Measurements from ENCODE around the gene HOOK2. TPM values are rescaled to one million over a fixed set of nuclear protein-coding genes. Genes with fewer than 3 reads are reported as not detected.

Gene HOOK2
- total and polyA plus RNA-seq, 9 of the 15 experiments (the other 6 are each of a cell fraction or from before 2014, with no cell fraction given), result 1.3 to 17.2 (median 9.9) TPM

DNA sequence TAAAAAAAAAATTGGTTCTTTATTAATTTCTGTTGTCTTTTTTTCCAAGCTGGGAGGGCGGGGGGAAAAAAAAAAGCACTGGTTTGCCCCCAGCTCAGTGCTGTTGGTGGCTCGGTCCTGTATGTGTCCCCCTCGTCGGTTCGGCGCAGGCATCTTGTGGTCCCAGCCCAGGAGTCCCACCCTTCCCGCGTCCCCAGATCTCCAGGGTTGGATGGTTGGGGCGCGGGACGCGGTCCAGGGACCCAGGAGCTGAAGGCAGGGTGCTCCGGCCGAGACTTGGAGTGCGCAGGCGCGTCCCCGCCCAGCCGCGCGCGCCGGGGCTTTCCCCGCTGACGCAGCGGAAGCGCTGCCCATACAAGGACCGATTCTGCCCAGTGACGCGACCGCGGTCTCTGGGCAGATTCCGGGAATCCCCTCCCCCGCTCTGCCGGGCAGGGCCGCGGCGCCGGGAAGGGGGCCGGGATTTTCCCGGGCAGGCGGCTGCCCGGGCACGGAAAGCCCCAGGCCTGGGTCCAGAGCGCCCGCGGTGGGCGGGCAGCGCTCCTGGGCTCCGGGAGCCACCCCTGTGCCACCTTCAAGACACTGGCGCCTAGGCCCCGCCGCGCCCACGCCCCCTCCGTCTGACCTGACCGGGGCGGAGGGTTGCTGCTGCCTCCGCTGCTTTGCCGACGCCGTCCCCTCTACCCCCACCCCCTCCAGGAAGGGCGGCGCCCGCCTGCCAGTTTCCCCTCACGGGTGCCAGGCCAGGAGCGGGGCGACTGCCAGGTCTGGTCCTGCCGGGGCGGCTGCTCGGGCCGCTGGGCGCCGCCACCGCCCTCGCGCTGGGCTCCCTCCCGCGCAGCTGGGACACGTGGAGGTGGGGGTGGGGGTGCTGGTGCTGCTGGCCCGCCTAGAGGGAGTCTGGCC, 18.2 kb upstream of the HOOK2 start:
- DNase-seq (ENCODE audit: extremely low read depth in 1 of 4, low spot score in 3 of 4), result peak; percentile 79 to 95 (median 86)
- ATAC-seq, result peak; percentile 49
- Histone ChIP-seq H3K9me3 (replicated peaks; ENCODE audit: control insufficient read depth, insufficient read depth, low read depth, low read length) (no peaks in the 10 kb centered on the region), H2AFZ (ENCODE audit: low read depth, low read length) (no peak overlapping the region), H4K20me1 (replicated peaks; ENCODE audit: control insufficient read depth, insufficient read depth, low read length) (peaks cover 13% of the 10 kb centered on the region; the same call in 1 of the 2 replicates), H3K9ac (ENCODE audit: insufficient read depth in 1 of 2, low read depth in 2 of 2, low read length in 2 of 2) (peak overlapping the region; percentile 89 to 97), H3K27me3 (ENCODE audit: control insufficient read depth in 2 of 2, insufficient read depth in 2 of 2, low read length in 2 of 2) (no peaks in the 10 kb centered on the region), H3K4me3 (peak overlapping the region; percentile 83), H3K36me3 (ENCODE audit: control insufficient read depth, insufficient read depth, low read length) (peaks cover 9% of the 10 kb centered on the region; the same call in 2 of the 3 replicates), H3K9me1 (ENCODE audit: control insufficient read depth, insufficient read depth, low read length) (no peaks in the 10 kb centered on the region), H3K79me2 (ENCODE audit: control insufficient read depth, insufficient read depth, low read length) (peaks cover 36% of the 10 kb centered on the region), H3K4me1 (replicated peaks in 1 of 2; ENCODE audit: control insufficient read depth in 2 of 2, insufficient read depth in 2 of 2, low read length in 2 of 2) (peaks cover 33 to 71% of the 10 kb centered on the region in 2 experiments), H3K4me2 (ENCODE audit: insufficient read depth, low read length) (peak overlapping the region; percentile 96), H3K27ac (ENCODE audit: extremely low read depth, low read depth, low read length) (peak overlapping the region; percentile 89)
- 2% methylated on average over 30 of the region's 81 CpGs for WGBS (ENCODE audit: insufficient coverage, low coverage, missing lambda C conversion rate)
- POLR2A ChIA-PET, result interaction anchor here (0.5 to 3.6 kb wide), 25 partner anchors 9 to 1379 kb away, joined by 3 to 44 read pairs (median 4); partner anchors contain the start of genes BEST2, DHPS, GADD45GIP1 and GET3
- BruUV-seq (replicated peaks), result no TSS peak
- CTCF ChIA-PET (ENCODE audit: low intra/inter-chr PET ratio), result interaction anchor here (0.6 to 1.3 kb wide), 3 partner anchors 10 to 423 kb away, joined by 4 to 8 read pairs (median 4); partner anchors contain the start of gene HOOK2
- intact Hi-C loops (cut with micrococcal nuclease) (loop anchor here (10.0 kb wide), 1 partner anchor 229 kb away; no protein-coding TSS in a partner anchor), in situ Hi-C loops (cut with MboI) (no loop called here)
- FAIRE-seq, result peak; percentile 80
- TF ChIP-seq KDM5B (IDR thresholded peaks at IDR 0.05; ENCODE audit: insufficient replicate concordance, low read depth, low read length) (peak; percentile 78), JUN (IDR thresholded peaks at IDR 0.05; ENCODE audit: borderline replicate concordance, low read depth, low read length) (no peak), JUN (CRISPR knock-in tag; IDR thresholded peaks at IDR 0.05; ENCODE audit: borderline replicate concordance) (no peak), ZNF507 (tag; conservative IDR thresholded peaks at IDR 0.05) (no peak), JUND (IDR thresholded peaks at IDR 0.05; ENCODE audit: borderline replicate concordance, low read depth, low read length) (peak; percentile 64; the same call in 1 of the 2 replicates), JUND (tag; IDR thresholded peaks at IDR 0.05; ENCODE audit: borderline replicate concordance, low read depth, low read length) (peak; percentile 35; the same call in 1 of the 3 replicates), EP400 (IDR thresholded peaks at IDR 0.05) (0 out of 2 replicates have a peak, but pooled peaks have one; percentile 24), HDAC1 (IDR thresholded peaks at IDR 0.05) (0 out of 4 replicates have a peak, but pooled peaks of 1 of the 2 experiments have one; percentile 39), ILF3 (IDR thresholded peaks at IDR 0.05; ENCODE audit: borderline replicate concordance) (peak; percentile 83; the same call in 1 of the 2 replicates), RNF2 (IDR thresholded peaks at IDR 0.05) (peak; percentile 14; the same call in 1 of the 2 replicates), RBM14 (IDR thresholded peaks at IDR 0.05; ENCODE audit: borderline replicate concordance, insufficient read depth, low read depth, low read length) (peak; percentile 29; the same call in 1 of the 2 replicates), SREBF1 (IDR thresholded peaks at IDR 0.05; ENCODE audit: borderline replicate concordance, low read depth, low read length) (no peak), BRF1 (IDR thresholded peaks at IDR 0.05; ENCODE audit: borderline replicate concordance, extremely low read depth, insufficient read length) (no peak), PURB (CRISPR knock-in tag; IDR thresholded peaks at IDR 0.05; ENCODE audit: low read depth) (no peak), RFX5 (IDR thresholded peaks at IDR 0.05; ENCODE audit: low read depth, low read length) (peak; percentile 86), CBX8 (IDR thresholded peaks at IDR 0.05; ENCODE audit: borderline replicate concordance, extremely low read depth, low read depth, low read length, poor library complexity, severe bottlenecking) (no peak), PTBP1 (IDR thresholded peaks at IDR 0.05; ENCODE audit: low read depth, low read length) (peak; percentile 85; the same call in 1 of the 2 replicates)
- TF ChIP-seq, protein P1, sequence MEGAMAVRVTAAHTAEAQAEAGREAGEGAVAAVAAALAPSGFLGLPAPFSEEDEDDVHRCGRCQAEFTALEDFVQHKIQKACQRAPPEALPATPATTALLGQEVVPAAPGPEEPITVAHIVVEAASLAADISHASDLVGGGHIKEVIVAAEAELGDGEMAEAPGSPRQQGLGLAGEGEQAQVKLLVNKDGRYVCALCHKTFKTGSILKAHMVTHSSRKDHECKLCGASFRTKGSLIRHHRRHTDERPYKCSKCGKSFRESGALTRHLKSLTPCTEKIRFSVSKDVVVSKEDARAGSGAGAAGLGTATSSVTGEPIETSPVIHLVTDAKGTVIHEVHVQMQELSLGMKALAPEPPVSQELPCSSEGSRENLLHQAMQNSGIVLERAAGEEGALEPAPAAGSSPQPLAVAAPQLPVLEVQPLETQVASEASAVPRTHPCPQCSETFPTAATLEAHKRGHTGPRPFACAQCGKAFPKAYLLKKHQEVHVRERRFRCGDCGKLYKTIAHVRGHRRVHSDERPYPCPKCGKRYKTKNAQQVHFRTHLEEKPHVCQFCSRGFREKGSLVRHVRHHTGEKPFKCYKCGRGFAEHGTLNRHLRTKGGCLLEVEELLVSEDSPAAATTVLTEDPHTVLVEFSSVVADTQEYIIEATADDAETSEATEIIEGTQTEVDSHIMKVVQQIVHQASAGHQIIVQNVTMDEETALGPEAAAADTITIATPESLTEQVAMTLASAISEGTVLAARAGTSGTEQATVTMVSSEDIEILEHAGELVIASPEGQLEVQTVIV (CRISPR knock-in tag; IDR thresholded peaks at IDR 0.05; ENCODE audit: borderline replicate concordance), result no peak
